GM12878 (cell line): ENCODE results near the gene CTNNA2. TPM values are rescaled to one million over a fixed set of nuclear protein-coding genes. Genes with fewer than 3 reads are reported as not detected.

ENCODE experiments used
- ASH2L ChIP-seq: fragments of 300-600, 200-600 bp; sonication (generic); IDR thresholded peaks from 2 replicates; pipeline ENCODE4 v1.6.1; 2017; ENCODE audit warnings: low read depth, mild to moderate bottlenecking, borderline replicate concordance
- ATF7 ChIP-seq: fragments of 450-650 bp; IDR thresholded peaks from 2 replicates; pipeline ENCODE4 v1.6.1; 2016; ENCODE audit warnings: low read depth, mild to moderate bottlenecking
- BACH1 ChIP-seq: fragments of 450-650 bp; IDR thresholded peaks from 2 replicates; pipeline ENCODE4 v1.6.1; 2017; ENCODE audit warnings: mild to moderate bottlenecking, borderline replicate concordance
- CBFB ChIP-seq: IDR thresholded peaks from 2 replicates; pipeline ENCODE4 v1.6.1; 2016; ENCODE audit warnings: antibody characterized with exemption, low read depth
- DPF2 ChIP-seq: fragments of 450-650 bp; IDR thresholded peaks from 2 replicates; pipeline ENCODE4 v1.6.1; 2017; ENCODE audit warnings: mild to moderate bottlenecking
- EED ChIP-seq: sonication (generic); IDR thresholded peaks from 2 replicates; pipeline ENCODE4 v1.6.1; 2016; ENCODE audit warnings: antibody characterized with exemption, low read depth
- EP300 ChIP-seq, 2 experiments: fragments of 150-350 bp in 1 of 2; IDR thresholded peaks; 2 replicates each; pipeline ENCODE4 v1.6.1; 2011 to 2012; ENCODE audit warnings: low read depth in 2 of 2, low read length in 2 of 2, borderline replicate concordance in 1 of 2, improper control_type of control experiment in 1 of 2, inconsistent platforms in 1 of 2; ENCODE audit not compliant: control insufficient read depth in 1 of 2
- FOS ChIP-seq: IDR thresholded peaks from 3 replicates; pipeline ENCODE4 v1.6.1; 2011; ENCODE audit warnings: borderline replicate concordance; ENCODE audit not compliant: insufficient read length; ENCODE audit errors: extremely low read depth
- FOXM1 ChIP-seq: IDR thresholded peaks from 2 replicates; pipeline ENCODE4 v1.6.1; 2012; ENCODE audit warnings: low read depth, mild to moderate bottlenecking, inconsistent platforms, low read length, moderate library complexity
- GATAD2B ChIP-seq: fragments of 450-650 bp; conservative IDR thresholded peaks from 2 replicates; pipeline ENCODE4 v1.6.1; 2017; ENCODE audit warnings: low read depth, mild to moderate bottlenecking, moderate library complexity
- IKZF2 ChIP-seq, 2 experiments: fragments of 450-650 bp; IDR thresholded peaks; 2 replicates each; pipeline ENCODE4 v1.6.1; 2017; ENCODE audit warnings: mild to moderate bottlenecking in 2 of 2, moderate library complexity in 2 of 2
- JUNB ChIP-seq: IDR thresholded peaks from 2 replicates; pipeline ENCODE4 v1.6.1; 2016; ENCODE audit warnings: antibody characterized with exemption, mild to moderate bottlenecking
- JUND ChIP-seq: IDR thresholded peaks from 2 replicates; pipeline ENCODE4 v1.6.1; 2012; ENCODE audit warnings: low read depth, mild to moderate bottlenecking, low read length, improper control_type of control experiment, moderate library complexity
- MYB ChIP-seq: fragments of 150-350 bp; IDR thresholded peaks from 2 replicates; pipeline ENCODE4 v1.6.1; 2014; ENCODE audit warnings: mild to moderate bottlenecking, low read depth, low read length, borderline replicate concordance
- NR2F1 ChIP-seq: fragments of 450-650 bp; conservative IDR thresholded peaks from 2 replicates; pipeline ENCODE4 v1.6.1; 2017; ENCODE audit warnings: mild to moderate bottlenecking
- NRF1 ChIP-seq: conservative IDR thresholded peaks from 2 replicates; pipeline ENCODE4 v1.6.1; 2011; ENCODE audit warnings: mild to moderate bottlenecking, low read depth, low read length, improper control_type of control experiment
- SPI1 ChIP-seq: IDR thresholded peaks from 2 replicates; pipeline ENCODE4 v1.6.1; 2011; ENCODE audit warnings: low read depth, mild to moderate bottlenecking, low read length, moderate library complexity, borderline replicate concordance; ENCODE audit not compliant: insufficient read depth
- SREBF1 ChIP-seq: IDR thresholded peaks from 2 replicates; pipeline ENCODE4 v1.6.1; 2012; ENCODE audit warnings: mild to moderate bottlenecking, low read length
- STAT1 ChIP-seq: fragments of 450-650 bp; conservative IDR thresholded peaks from 2 replicates; pipeline ENCODE4 v1.6.1; 2014; ENCODE audit warnings: antibody characterized with exemption, mild to moderate bottlenecking
- TAF1 ChIP-seq: IDR thresholded peaks from 2 replicates; pipeline ENCODE4 v1.6.1; 2011; ENCODE audit warnings: mild to moderate bottlenecking, low read depth, low read length, borderline replicate concordance
- ZBED1 ChIP-seq: IDR thresholded peaks from 2 replicates; pipeline ENCODE4 v1.6.1; 2016; ENCODE audit warnings: borderline replicate concordance
- polyA plus RNA-seq, 11 experiments: library from polyadenylated mRNA; depleted of rRNA in 4 of 11; unstranded in 6 of 11; stranded (reverse) in 5 of 11; fragments of >200 nt; fragmentation: Nextera tagmentation in 4 of 11; fragmentation: Illumina TruSeq in 1 of 11; extraction: Ambion mirVana in 4 of 11; extraction: Trizol in 1 of 11; gene quantifications; 1 replicate in 1 of 11; 2 replicates in 10 of 11; pipeline versions ENCODE4 v1.2.1 to v1.2.3, GENCODE V29; 2011 to 2016; ENCODE audit warnings: inconsistent platforms in 2 of 11, missing spikeins in 2 of 11, low read depth in 1 of 11
- total RNA-seq, 4 experiments: library from RNA; depleted of rRNA in 3 of 4; stranded (reverse); fragments of >200 nt in 3 of 4; fragmentation: Illumina TruSeq in 1 of 4; extraction: Trizol in 1 of 4; gene quantifications; 2 replicates each; pipeline versions ENCODE4 v1.2.1 to v1.2.3, GENCODE V29; 2013 to 2021
- TF ChIP-seq, protein P1 (sequence below): fragments of 450-650 bp; formaldehyde crosslinking; IDR thresholded peaks from 2 replicates; pipeline ENCODE4 v1.4.0; 2020; ENCODE audit warnings: mild to moderate bottlenecking, moderate library complexity
- TF ChIP-seq, protein P2 (sequence below): fragments of 450-650 bp; IDR thresholded peaks from 2 replicates; pipeline ENCODE4 v1.6.1; 2016; ENCODE audit warnings: mild to moderate bottlenecking
- TF ChIP-seq, protein P3 (sequence below): fragments of 450-650 bp; IDR thresholded peaks from 2 replicates; pipeline ENCODE4 v1.6.1; 2016; ENCODE audit warnings: mild to moderate bottlenecking
- TF ChIP-seq, protein P4 (sequence below), 3 experiments: IDR thresholded peaks in 2 of 3; conservative IDR thresholded peaks in 1 of 3; 2 replicates each; pipeline ENCODE4 v1.5.1; 2011; ENCODE audit warnings: low read depth in 3 of 3, low read length in 3 of 3, mild to moderate bottlenecking in 3 of 3, control low read depth in 2 of 3, moderate library complexity in 2 of 3, inconsistent platforms in 1 of 3, mixed read lengths in 1 of 3; ENCODE audit not compliant: control insufficient read depth in 2 of 3, insufficient read depth in 1 of 3; ENCODE audit errors: extremely low read depth in 1 of 3

The CTNNA2 gene
- total and polyA plus RNA-seq, 10 of the 15 experiments (the other 5 are each of a cell fraction or from before 2014, with no cell fraction given): 2.4 to 36.2 (median 6.6) TPM

DNA sequence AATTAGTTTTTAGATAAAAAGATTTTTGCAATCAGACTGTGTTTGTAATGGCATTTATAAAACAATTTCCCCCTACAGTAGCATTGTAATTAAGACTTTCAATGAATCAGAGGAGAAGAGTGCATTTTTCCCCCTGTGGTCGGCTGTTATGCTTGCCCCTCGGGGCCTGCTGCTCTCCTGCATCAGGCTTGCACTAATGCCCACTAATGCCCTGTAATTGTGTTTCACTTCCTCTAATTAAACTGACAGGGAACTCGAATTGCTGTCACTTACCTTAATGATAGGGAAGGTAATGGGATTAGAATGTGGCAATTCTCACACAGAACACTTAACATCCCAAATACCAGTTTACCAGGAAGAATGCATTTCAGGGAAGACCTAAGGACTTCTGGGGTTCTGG lies 852.9 kb downstream of the CTNNA2 start (continued):
- TF ChIP-seq DPF2: peak; percentile 52
- peak in 1 of 2 experiments; percentile 48; a peak in 1 of 4 replicates for TF ChIP-seq EP300 (IDR thresholded peaks at IDR 0.05; ENCODE audit: borderline replicate concordance in 1 of 2, control insufficient read depth in 1 of 2, low read depth in 2 of 2, low read length in 2 of 2)
- TF ChIP-seq BACH1: no peak
- no peak for TF ChIP-seq FOS
- no peak for TF ChIP-seq FOXM1
- TF ChIP-seq, protein P1, sequence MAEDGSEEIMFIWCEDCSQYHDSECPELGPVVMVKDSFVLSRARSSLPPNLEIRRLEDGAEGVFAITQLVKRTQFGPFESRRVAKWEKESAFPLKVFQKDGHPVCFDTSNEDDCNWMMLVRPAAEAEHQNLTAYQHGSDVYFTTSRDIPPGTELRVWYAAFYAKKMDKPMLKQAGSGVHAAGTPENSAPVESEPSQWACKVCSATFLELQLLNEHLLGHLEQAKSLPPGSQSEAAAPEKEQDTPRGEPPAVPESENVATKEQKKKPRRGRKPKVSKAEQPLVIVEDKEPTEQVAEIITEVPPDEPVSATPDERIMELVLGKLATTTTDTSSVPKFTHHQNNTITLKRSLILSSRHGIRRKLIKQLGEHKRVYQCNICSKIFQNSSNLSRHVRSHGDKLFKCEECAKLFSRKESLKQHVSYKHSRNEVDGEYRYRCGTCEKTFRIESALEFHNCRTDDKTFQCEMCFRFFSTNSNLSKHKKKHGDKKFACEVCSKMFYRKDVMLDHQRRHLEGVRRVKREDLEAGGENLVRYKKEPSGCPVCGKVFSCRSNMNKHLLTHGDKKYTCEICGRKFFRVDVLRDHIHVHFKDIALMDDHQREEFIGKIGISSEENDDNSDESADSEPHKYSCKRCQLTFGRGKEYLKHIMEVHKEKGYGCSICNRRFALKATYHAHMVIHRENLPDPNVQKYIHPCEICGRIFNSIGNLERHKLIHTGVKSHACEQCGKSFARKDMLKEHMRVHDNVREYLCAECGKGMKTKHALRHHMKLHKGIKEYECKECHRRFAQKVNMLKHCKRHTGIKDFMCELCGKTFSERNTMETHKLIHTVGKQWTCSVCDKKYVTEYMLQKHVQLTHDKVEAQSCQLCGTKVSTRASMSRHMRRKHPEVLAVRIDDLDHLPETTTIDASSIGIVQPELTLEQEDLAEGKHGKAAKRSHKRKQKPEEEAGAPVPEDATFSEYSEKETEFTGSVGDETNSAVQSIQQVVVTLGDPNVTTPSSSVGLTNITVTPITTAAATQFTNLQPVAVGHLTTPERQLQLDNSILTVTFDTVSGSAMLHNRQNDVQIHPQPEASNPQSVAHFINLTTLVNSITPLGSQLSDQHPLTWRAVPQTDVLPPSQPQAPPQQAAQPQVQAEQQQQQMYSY: no peak
- 0 out of 2 replicates have a peak, but pooled peaks have one; percentile 15 for TF ChIP-seq ATF7
- no peak for TF ChIP-seq TAF1
- no peak for TF ChIP-seq SREBF1
- TF ChIP-seq JUNB: no peak
- no peak for TF ChIP-seq STAT1
- no peak for TF ChIP-seq JUND
- TF ChIP-seq, protein P2, sequence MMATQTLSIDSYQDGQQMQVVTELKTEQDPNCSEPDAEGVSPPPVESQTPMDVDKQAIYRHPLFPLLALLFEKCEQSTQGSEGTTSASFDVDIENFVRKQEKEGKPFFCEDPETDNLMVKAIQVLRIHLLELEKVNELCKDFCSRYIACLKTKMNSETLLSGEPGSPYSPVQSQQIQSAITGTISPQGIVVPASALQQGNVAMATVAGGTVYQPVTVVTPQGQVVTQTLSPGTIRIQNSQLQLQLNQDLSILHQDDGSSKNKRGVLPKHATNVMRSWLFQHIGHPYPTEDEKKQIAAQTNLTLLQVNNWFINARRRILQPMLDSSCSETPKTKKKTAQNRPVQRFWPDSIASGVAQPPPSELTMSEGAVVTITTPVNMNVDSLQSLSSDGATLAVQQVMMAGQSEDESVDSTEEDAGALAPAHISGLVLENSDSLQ: peak; percentile 69
- TF ChIP-seq, protein P3, sequence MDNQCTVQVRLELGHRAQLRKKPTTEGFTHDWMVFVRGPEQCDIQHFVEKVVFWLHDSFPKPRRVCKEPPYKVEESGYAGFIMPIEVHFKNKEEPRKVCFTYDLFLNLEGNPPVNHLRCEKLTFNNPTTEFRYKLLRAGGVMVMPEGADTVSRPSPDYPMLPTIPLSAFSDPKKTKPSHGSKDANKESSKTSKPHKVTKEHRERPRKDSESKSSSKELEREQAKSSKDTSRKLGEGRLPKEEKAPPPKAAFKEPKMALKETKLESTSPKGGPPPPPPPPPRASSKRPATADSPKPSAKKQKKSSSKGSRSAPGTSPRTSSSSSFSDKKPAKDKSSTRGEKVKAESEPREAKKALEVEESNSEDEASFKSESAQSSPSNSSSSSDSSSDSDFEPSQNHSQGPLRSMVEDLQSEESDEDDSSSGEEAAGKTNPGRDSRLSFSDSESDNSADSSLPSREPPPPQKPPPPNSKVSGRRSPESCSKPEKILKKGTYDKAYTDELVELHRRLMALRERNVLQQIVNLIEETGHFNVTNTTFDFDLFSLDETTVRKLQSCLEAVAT: no peak
- no peak for TF ChIP-seq MYB
- no peak for TF ChIP-seq CBFB
- peak; percentile 79 to 86 for TF ChIP-seq IKZF2 (IDR thresholded peaks at IDR 0.05)
- TF ChIP-seq ASH2L: no peak
- peak; percentile 86; the same call in 1 of the 2 replicates for TF ChIP-seq SPI1
- no peak for TF ChIP-seq NR2F1
- TF ChIP-seq EED: no peak
- 0 out of 2 replicates have a peak, but pooled peaks have one; percentile 57 for TF ChIP-seq GATAD2B
- TF ChIP-seq, protein P4, sequence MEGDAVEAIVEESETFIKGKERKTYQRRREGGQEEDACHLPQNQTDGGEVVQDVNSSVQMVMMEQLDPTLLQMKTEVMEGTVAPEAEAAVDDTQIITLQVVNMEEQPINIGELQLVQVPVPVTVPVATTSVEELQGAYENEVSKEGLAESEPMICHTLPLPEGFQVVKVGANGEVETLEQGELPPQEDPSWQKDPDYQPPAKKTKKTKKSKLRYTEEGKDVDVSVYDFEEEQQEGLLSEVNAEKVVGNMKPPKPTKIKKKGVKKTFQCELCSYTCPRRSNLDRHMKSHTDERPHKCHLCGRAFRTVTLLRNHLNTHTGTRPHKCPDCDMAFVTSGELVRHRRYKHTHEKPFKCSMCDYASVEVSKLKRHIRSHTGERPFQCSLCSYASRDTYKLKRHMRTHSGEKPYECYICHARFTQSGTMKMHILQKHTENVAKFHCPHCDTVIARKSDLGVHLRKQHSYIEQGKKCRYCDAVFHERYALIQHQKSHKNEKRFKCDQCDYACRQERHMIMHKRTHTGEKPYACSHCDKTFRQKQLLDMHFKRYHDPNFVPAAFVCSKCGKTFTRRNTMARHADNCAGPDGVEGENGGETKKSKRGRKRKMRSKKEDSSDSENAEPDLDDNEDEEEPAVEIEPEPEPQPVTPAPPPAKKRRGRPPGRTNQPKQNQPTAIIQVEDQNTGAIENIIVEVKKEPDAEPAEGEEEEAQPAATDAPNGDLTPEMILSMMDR (IDR thresholded peaks at IDR 0.05 in 2 of 3, conservative IDR thresholded peaks at IDR 0.05 in 1 of 3; ENCODE audit: control insufficient read depth in 2 of 3, extremely low read depth in 1 of 3, insufficient read depth in 1 of 3, low read depth in 3 of 3, low read length in 3 of 3): no peak
- no peak for TF ChIP-seq NRF1
- no peak for TF ChIP-seq ZBED1
